ENCODE data around the gene ADGRD1. TPM values are rescaled to one million over a fixed set of nuclear protein-coding genes. Genes with fewer than 3 reads are reported as not detected.

The ADGRD1 gene
- polyA plus RNA-seq, 3 donors = 4.7 to 17.9 (median 4.9) TPM

GRCh38 chr12:131153016-131153415 is 199.3 kb downstream of the ADGRD1 start:
- no peaks in the 10 kb centered on the region for H3K79me2 ChIP-seq (ENCODE audit: insufficient read depth, low read length)
- Mint-ChIP-seq H3K4me3 (no peak overlapping the region), H3K4me1 (peaks cover 5% of the 10 kb centered on the region), H3K27me3 (ENCODE audit: low read depth in 3 of 3) (peaks cover 2 to 6% (median 3%) of the 10 kb centered on the region in 3 donors), H3K36me3 (no peaks in the 10 kb centered on the region), H3K9me3 (peaks cover 0 to 4% (median 0%) of the 10 kb centered on the region in 7 donors), H3K27ac (peak overlapping the region in 1 of 7 donors; percentile 41)
- H3K9me3 ChIP-seq (replicated peaks in 1 of 2; ENCODE audit: control insufficient read depth in 1 of 2, insufficient read depth in 1 of 2, low read length in 2 of 2) = no peaks in the 10 kb centered on the region
- H3K27me3 ChIP-seq (ENCODE audit: control insufficient read depth in 2 of 2, insufficient read depth in 2 of 2, low read length in 2 of 2) = no peaks in the 10 kb centered on the region
- DNase-seq = no peak
- intact Hi-C loops (cut with micrococcal nuclease) = no loop called here
- H3K9ac ChIP-seq (ENCODE audit: insufficient read depth, low read length, poor library complexity, severe bottlenecking) = no peak overlapping the region
- WGBS (ENCODE audit: insufficient coverage) = 95% methylated on average over 4 of the region's 5 CpGs
- H3K4me3 ChIP-seq (replicated peaks in 1 of 3; ENCODE audit: low read depth in 2 of 3, low read length in 3 of 3) = no peak overlapping the region
- H3K27ac ChIP-seq (ENCODE audit: low read depth in 1 of 2, low read length in 2 of 2) = no peak overlapping the region
- no peaks in the 10 kb centered on the region for H3K36me3 ChIP-seq (replicated peaks in 1 of 2; ENCODE audit: control insufficient read depth in 1 of 2, insufficient read depth in 2 of 2, low read length in 2 of 2)
- H4K20me1 ChIP-seq (ENCODE audit: insufficient read depth, low read length) = no peaks in the 10 kb centered on the region
- no peak overlapping the region for H2AFZ ChIP-seq (ENCODE audit: insufficient read depth, low read depth, low read length, poor library complexity, severe bottlenecking)
- peaks cover 4 to 5% of the 10 kb centered on the region in 2 donors for H3K4me1 ChIP-seq (ENCODE audit: control insufficient read depth in 1 of 2, insufficient read depth in 2 of 2, low read length in 2 of 2)
- no peak for TF ChIP-seq CTCF (IDR thresholded peaks at IDR 0.05)
- no peak overlapping the region for H3K4me2 ChIP-seq (replicated peaks; ENCODE audit: extremely low read depth, low read length, poor library complexity, severe bottlenecking)

- no peak overlapping the region for H3K27ac ChIP-seq (ENCODE audit: low read depth in 1 of 2, low read length in 2 of 2)
- Mint-ChIP-seq H3K27me3 (ENCODE audit: low read depth in 3 of 3) (peaks cover 2 to 6% (median 3%) of the 10 kb centered on the region in 3 donors), H3K36me3 (no peaks in the 10 kb centered on the region), H3K4me3 (no peak overlapping the region), H3K9me3 (peaks cover 0 to 4% (median 0%) of the 10 kb centered on the region in 7 donors), H3K27ac (peak overlapping the region in 1 of 7 donors; percentile 68), H3K4me1 (no peaks in the 10 kb centered on the region)
- no peak overlapping the region for H2AFZ ChIP-seq (ENCODE audit: insufficient read depth, low read depth, low read length, poor library complexity, severe bottlenecking)
- no peaks in the 10 kb centered on the region for H3K36me3 ChIP-seq (replicated peaks in 1 of 2; ENCODE audit: control insufficient read depth in 1 of 2, insufficient read depth in 2 of 2, low read length in 2 of 2)
- H3K9ac ChIP-seq (ENCODE audit: insufficient read depth, low read length, poor library complexity, severe bottlenecking) = no peak overlapping the region
- H3K4me2 ChIP-seq (replicated peaks; ENCODE audit: extremely low read depth, low read length, poor library complexity, severe bottlenecking) = no peak overlapping the region
- TF ChIP-seq CTCF (IDR thresholded peaks at IDR 0.05) = no peak
- no peaks in the 10 kb centered on the region for H3K27me3 ChIP-seq (ENCODE audit: control insufficient read depth in 2 of 2, insufficient read depth in 2 of 2, low read length in 2 of 2)
- H3K4me3 ChIP-seq (replicated peaks in 1 of 3; ENCODE audit: low read depth in 2 of 3, low read length in 3 of 3) = no peak overlapping the region
- no peaks in the 10 kb centered on the region for H3K79me2 ChIP-seq (ENCODE audit: insufficient read depth, low read length)
- no peaks in the 10 kb centered on the region for H3K9me3 ChIP-seq (replicated peaks in 1 of 2; ENCODE audit: control insufficient read depth in 1 of 2, insufficient read depth in 1 of 2, low read length in 2 of 2)
- no peaks in the 10 kb centered on the region for H3K4me1 ChIP-seq (ENCODE audit: control insufficient read depth in 1 of 2, insufficient read depth in 2 of 2, low read length in 2 of 2)
- no peaks in the 10 kb centered on the region for H4K20me1 ChIP-seq (ENCODE audit: insufficient read depth, low read length)
- intact Hi-C loops (cut with micrococcal nuclease) = no loop called here
- WGBS (ENCODE audit: insufficient coverage) = 81% methylated on average over 3 of the region's 5 CpGs
- DNase-seq = no peak
Observed at GRCh38 chr12:131153956-131154355, 200.2 kb downstream of the ADGRD1 start.
